Measurements from ENCODE around the gene SREBF2. TPM values are rescaled to one million over a fixed set of nuclear protein-coding genes. Genes with fewer than 3 reads are reported as not detected.

The SREBF2 gene
- polyA plus RNA-seq, 1 donor from 2014 or later, result 73.0 TPM

DNA sequence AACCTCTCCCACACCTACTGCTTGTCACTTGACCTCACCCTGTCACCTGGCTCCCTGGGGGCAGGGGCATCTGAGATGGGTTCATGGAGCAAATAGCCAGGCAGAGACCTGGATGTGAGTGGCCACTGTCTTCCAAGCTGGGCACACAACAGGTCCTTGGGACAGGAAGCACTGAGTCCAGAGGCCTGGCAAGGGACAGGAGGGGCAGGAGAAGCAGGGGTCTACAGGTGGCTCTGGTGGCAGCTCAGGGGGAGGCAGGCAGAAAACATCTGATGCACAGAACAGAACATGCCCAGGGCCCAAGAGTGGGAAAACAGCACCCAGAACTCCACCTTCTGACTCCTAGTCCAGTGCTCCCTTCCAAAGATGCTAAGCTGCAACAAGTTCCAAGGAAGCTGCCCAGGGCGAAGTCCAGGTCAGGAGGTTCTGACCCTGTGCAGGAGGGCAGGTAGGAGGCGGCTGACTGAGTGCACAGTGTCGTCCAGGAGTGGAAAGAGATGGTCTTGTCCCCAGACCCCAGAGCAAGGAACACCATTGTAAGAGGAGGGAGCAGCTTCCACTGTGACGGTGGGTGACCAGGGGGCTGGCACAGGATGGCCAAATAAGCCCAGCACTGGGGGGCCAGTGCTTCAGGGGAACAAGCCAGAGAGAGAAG, 90.2 kb downstream of the SREBF2 start:
- H3K9me2 ChIP-seq (ENCODE audit: insufficient read depth, low read length), result no peaks in the 10 kb centered on the region
- H3K27me3 ChIP-seq (ENCODE audit: insufficient read depth, low read depth, low read length), result peaks cover 48% of the 10 kb centered on the region
- no peak overlapping the region for H3K9ac ChIP-seq (ENCODE audit: low read length)

DNA sequence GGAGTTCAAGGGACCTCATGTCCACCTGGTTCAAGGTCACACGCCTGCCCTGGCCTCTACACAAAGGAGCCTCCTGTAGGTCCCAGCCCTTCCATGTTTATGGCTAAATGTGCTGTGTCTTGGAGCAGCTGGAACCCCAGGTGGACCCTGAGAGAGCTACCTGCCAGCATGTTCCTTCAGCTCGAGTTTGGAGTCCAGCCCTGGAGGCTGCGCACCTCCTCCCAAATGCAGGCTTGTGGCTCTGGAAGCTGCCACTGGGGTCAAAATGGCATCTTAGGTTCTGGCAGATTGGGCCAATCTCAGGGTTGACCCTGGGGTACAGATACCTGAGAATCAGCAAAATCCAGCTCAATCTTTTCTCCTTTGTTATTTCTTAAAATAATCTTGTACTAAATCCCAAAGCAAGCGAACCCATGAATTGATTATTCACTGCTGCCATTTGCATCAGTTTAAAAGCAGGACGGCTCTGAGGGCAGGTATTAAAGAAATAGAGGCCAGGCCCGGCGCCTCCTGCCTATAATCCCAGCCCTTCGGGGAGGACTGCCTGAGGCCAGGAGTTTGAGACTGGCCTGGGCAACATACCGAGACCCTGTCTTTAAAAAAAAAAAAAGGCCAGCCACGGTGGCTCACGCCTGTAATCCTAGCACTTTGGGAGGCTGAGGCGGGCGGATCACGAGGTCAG, 90.8 kb downstream of the SREBF2 start:
- H3K4me3 ChIP-seq (ENCODE audit: low read length), result no peak overlapping the region
- H4K20me1 ChIP-seq (ENCODE audit: insufficient read depth), result no peaks in the 10 kb centered on the region
- H3K27me3 ChIP-seq (ENCODE audit: insufficient read depth, low read depth, low read length), result peaks cover 41% of the 10 kb centered on the region
- no peak overlapping the region for H3K4me2 ChIP-seq (ENCODE audit: low read length)
- no peaks in the 10 kb centered on the region for H3K36me3 ChIP-seq (ENCODE audit: insufficient read depth, low read length)
- H3K9me2 ChIP-seq (ENCODE audit: insufficient read depth, low read length), result no peaks in the 10 kb centered on the region
- H3K9me3 ChIP-seq (ENCODE audit: low read length), result no peaks in the 10 kb centered on the region
- no peaks in the 10 kb centered on the region for H3F3A ChIP-seq (ENCODE audit: insufficient read depth, low read length, poor library complexity, severe bottlenecking)
- H3K27ac ChIP-seq (ENCODE audit: low read length), result no peak overlapping the region
- no peak for TF ChIP-seq POLR2AphosphoS5 (IDR thresholded peaks at IDR 0.05)
- TF ChIP-seq EP300 (conservative IDR thresholded peaks at IDR 0.05; ENCODE audit: poor library complexity, severe bottlenecking), result no peak
- TF ChIP-seq TAF1 (IDR thresholded peaks at IDR 0.05; ENCODE audit: low read depth), result no peak
- no peak for TF ChIP-seq SMC3 (conservative IDR thresholded peaks at IDR 0.05; ENCODE audit: poor library complexity)
- TF ChIP-seq EZH2 (IDR thresholded peaks at IDR 0.05; ENCODE audit: borderline replicate concordance, insufficient read depth, low read length, poor library complexity, severe bottlenecking), result no peak
- TF ChIP-seq, protein P1, sequence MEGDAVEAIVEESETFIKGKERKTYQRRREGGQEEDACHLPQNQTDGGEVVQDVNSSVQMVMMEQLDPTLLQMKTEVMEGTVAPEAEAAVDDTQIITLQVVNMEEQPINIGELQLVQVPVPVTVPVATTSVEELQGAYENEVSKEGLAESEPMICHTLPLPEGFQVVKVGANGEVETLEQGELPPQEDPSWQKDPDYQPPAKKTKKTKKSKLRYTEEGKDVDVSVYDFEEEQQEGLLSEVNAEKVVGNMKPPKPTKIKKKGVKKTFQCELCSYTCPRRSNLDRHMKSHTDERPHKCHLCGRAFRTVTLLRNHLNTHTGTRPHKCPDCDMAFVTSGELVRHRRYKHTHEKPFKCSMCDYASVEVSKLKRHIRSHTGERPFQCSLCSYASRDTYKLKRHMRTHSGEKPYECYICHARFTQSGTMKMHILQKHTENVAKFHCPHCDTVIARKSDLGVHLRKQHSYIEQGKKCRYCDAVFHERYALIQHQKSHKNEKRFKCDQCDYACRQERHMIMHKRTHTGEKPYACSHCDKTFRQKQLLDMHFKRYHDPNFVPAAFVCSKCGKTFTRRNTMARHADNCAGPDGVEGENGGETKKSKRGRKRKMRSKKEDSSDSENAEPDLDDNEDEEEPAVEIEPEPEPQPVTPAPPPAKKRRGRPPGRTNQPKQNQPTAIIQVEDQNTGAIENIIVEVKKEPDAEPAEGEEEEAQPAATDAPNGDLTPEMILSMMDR (IDR thresholded peaks at IDR 0.05; ENCODE audit: poor library complexity, severe bottlenecking), result no peak
- TF ChIP-seq RAD21 (conservative IDR thresholded peaks at IDR 0.05), result no peak
- TF ChIP-seq MXI1 (conservative IDR thresholded peaks at IDR 0.05; ENCODE audit: poor library complexity, severe bottlenecking), result no peak
- TF ChIP-seq, protein P2, sequence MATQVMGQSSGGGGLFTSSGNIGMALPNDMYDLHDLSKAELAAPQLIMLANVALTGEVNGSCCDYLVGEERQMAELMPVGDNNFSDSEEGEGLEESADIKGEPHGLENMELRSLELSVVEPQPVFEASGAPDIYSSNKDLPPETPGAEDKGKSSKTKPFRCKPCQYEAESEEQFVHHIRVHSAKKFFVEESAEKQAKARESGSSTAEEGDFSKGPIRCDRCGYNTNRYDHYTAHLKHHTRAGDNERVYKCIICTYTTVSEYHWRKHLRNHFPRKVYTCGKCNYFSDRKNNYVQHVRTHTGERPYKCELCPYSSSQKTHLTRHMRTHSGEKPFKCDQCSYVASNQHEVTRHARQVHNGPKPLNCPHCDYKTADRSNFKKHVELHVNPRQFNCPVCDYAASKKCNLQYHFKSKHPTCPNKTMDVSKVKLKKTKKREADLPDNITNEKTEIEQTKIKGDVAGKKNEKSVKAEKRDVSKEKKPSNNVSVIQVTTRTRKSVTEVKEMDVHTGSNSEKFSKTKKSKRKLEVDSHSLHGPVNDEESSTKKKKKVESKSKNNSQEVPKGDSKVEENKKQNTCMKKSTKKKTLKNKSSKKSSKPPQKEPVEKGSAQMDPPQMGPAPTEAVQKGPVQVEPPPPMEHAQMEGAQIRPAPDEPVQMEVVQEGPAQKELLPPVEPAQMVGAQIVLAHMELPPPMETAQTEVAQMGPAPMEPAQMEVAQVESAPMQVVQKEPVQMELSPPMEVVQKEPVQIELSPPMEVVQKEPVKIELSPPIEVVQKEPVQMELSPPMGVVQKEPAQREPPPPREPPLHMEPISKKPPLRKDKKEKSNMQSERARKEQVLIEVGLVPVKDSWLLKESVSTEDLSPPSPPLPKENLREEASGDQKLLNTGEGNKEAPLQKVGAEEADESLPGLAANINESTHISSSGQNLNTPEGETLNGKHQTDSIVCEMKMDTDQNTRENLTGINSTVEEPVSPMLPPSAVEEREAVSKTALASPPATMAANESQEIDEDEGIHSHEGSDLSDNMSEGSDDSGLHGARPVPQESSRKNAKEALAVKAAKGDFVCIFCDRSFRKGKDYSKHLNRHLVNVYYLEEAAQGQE (IDR thresholded peaks at IDR 0.05; ENCODE audit: borderline replicate concordance), result no peak
- H3K79me2 ChIP-seq (replicated peaks; ENCODE audit: insufficient read depth, low read length), result no peaks in the 10 kb centered on the region
- no peak overlapping the region for H3K9ac ChIP-seq (ENCODE audit: low read length)
- H2AFZ ChIP-seq (ENCODE audit: low read depth, low read length), result no peak overlapping the region

More for the DNA sequence above, 90.2 kb downstream of the SREBF2 start:
- Histone ChIP-seq H4K20me1 (ENCODE audit: insufficient read depth) (no peaks in the 10 kb centered on the region), H3K27ac (ENCODE audit: low read length) (no peak overlapping the region), H3K9me3 (ENCODE audit: low read length) (no peaks in the 10 kb centered on the region), H2AFZ (ENCODE audit: low read depth, low read length) (no peak overlapping the region), H3K4me3 (ENCODE audit: low read length) (no peak overlapping the region), H3K36me3 (ENCODE audit: insufficient read depth, low read length) (no peaks in the 10 kb centered on the region), H3F3A (ENCODE audit: insufficient read depth, low read length, poor library complexity, severe bottlenecking) (no peaks in the 10 kb centered on the region), H3K79me2 (replicated peaks; ENCODE audit: insufficient read depth, low read length) (no peaks in the 10 kb centered on the region), H3K4me2 (ENCODE audit: low read length) (no peak overlapping the region)
- TF ChIP-seq TAF1 (IDR thresholded peaks at IDR 0.05; ENCODE audit: low read depth) (no peak), RAD21 (conservative IDR thresholded peaks at IDR 0.05) (no peak), EZH2 (IDR thresholded peaks at IDR 0.05; ENCODE audit: borderline replicate concordance, insufficient read depth, low read length, poor library complexity, severe bottlenecking) (no peak), MXI1 (conservative IDR thresholded peaks at IDR 0.05; ENCODE audit: poor library complexity, severe bottlenecking) (no peak), EP300 (conservative IDR thresholded peaks at IDR 0.05; ENCODE audit: poor library complexity, severe bottlenecking) (no peak), POLR2AphosphoS5 (IDR thresholded peaks at IDR 0.05) (no peak), SMC3 (conservative IDR thresholded peaks at IDR 0.05; ENCODE audit: poor library complexity) (no peak)
- TF ChIP-seq, protein P2 (IDR thresholded peaks at IDR 0.05; ENCODE audit: borderline replicate concordance), result no peak
